GM12878 (cell line): ENCODE data around the gene PRSS8. TPM values are rescaled to one million over a fixed set of nuclear protein-coding genes. Genes with fewer than 3 reads are reported as not detected.

Experiments
- ATAC-seq: fragments of 200-7000 bp; cut with Tn5 transposase; 3 replicates; pipeline ENCODE4 v1.9.1; 2020; ENCODE audit warnings: mild to moderate bottlenecking, moderate library complexity
- BruUV-seq: library from RNA; stranded (reverse); fragments of 400-500 nt; replicated peaks from 2 replicates; lab custom pipeline; 2021; lab: Mats Ljungman, UMichigan
- CTCF ChIA-PET: fragments of 300-600 bp; sonication (Branson Sonifier 250); formaldehyde crosslinking; extraction: SDS; loops from one replicate; lab custom pipeline; 2021; ENCODE audit warnings: inconsistent platforms; lab: Yijun Ruan, JAX
- POLR2A ChIA-PET: fragments of 350-600 bp; formaldehyde crosslinking; extraction: SDS; loops from one replicate; lab custom pipeline; 2021; ENCODE audit warnings: inconsistent platforms; lab: Charles Lee
- RAD21 ChIA-PET: fragments of 300-600 bp; sonication (Branson Sonifier 250); formaldehyde crosslinking; loops from one replicate; lab custom pipeline; 2023; ENCODE audit warnings: antibody characterized with exemption; ENCODE audit not compliant: unreplicated experiment; lab: Charles Lee
- SMC1A ChIA-PET: fragments of 300-600 bp; sonication (Branson Sonifier 250); formaldehyde crosslinking; loops from one replicate; lab custom pipeline; 2023; ENCODE audit not compliant: unreplicated experiment, uncharacterized antibody; lab: Charles Lee
- DNase-seq: peaks from one replicate; pipeline ENCODE4 v3.0.0-alpha.2; 2011; ENCODE audit warnings: low read depth, low spot score
- FAIRE-seq: peaks from 3 replicates; lab custom pipeline; 2011; peaks lifted over from hg19 to GRCh38; lab: Jason Lieb, UNC
- H2AFZ ChIP-seq: 2 replicates; pipeline ENCODE4 v1.6.0; 2011; ENCODE audit warnings: low read depth, low read length, control low read depth; ENCODE audit not compliant: control insufficient read depth
- H3K27ac ChIP-seq: 2 replicates; pipeline ENCODE4 v1.5.1; 2011; ENCODE audit warnings: control low read depth; ENCODE audit not compliant: control insufficient read depth, insufficient read depth
- H3K27me3 ChIP-seq, 2 experiments: replicated peaks in 1 of 2; 2 replicates each; pipeline versions ENCODE4 v1.6.0 to v1.6.1; 2011; ENCODE audit warnings: low read length in 1 of 2; ENCODE audit not compliant: control insufficient read depth in 2 of 2, insufficient read depth in 2 of 2
- H3K36me3 ChIP-seq, 2 experiments: 2 replicates each; pipeline ENCODE4 v1.5.1; 2011; ENCODE audit warnings: low read length in 1 of 2; ENCODE audit not compliant: control insufficient read depth in 2 of 2, insufficient read depth in 2 of 2
- H3K4me1 ChIP-seq: 2 replicates; pipeline ENCODE4 v1.6.1; 2011; ENCODE audit warnings: mild to moderate bottlenecking, low read length, moderate library complexity, mixed read lengths; ENCODE audit not compliant: control insufficient read depth, insufficient read depth
- H3K4me2 ChIP-seq: 2 replicates; pipeline ENCODE4 v1.6.0; 2011; ENCODE audit warnings: control low read depth; ENCODE audit not compliant: control insufficient read depth, insufficient read depth
- H3K4me3 ChIP-seq: fragments of 200-600 bp; sonication (generic); 2 replicates; pipeline ENCODE4 v1.5.1; 2016
- H3K79me2 ChIP-seq: 2 replicates; pipeline ENCODE4 v1.6.0; 2011; ENCODE audit warnings: low read length; ENCODE audit not compliant: control insufficient read depth, insufficient read depth
- H3K9ac ChIP-seq: 2 replicates; pipeline ENCODE4 v1.8.0; 2011; ENCODE audit warnings: low read length, control low read depth, mixed read lengths; ENCODE audit not compliant: control insufficient read depth, insufficient read depth
- H3K9me3 ChIP-seq: replicated peaks from 3 replicates; pipeline ENCODE4 v1.5.1; 2011; ENCODE audit warnings: mild to moderate bottlenecking, low read length; ENCODE audit not compliant: control insufficient read depth, insufficient read depth
- H4K20me1 ChIP-seq: 2 replicates; pipeline ENCODE4 v1.6.0; 2011; ENCODE audit not compliant: control insufficient read depth, insufficient read depth
- BACH1 ChIP-seq: fragments of 450-650 bp; IDR thresholded peaks from 2 replicates; pipeline ENCODE4 v1.6.1; 2017; ENCODE audit warnings: mild to moderate bottlenecking, borderline replicate concordance
- HDAC2 ChIP-seq: fragments of 200-600 bp; sonication (generic); IDR thresholded peaks from 2 replicates; pipeline ENCODE4 v1.6.1; 2017
- LARP7 ChIP-seq: fragments of 450-650 bp; IDR thresholded peaks from 2 replicates; pipeline ENCODE4 v1.6.1; 2017; ENCODE audit warnings: mild to moderate bottlenecking
- NFYB ChIP-seq: IDR thresholded peaks from 2 replicates; pipeline ENCODE4 v1.6.1; 2011; ENCODE audit warnings: low read depth, mild to moderate bottlenecking, low read length, improper control_type of control experiment, moderate library complexity; ENCODE audit not compliant: insufficient read depth
- PML ChIP-seq: IDR thresholded peaks from 2 replicates; pipeline ENCODE4 v1.6.1; 2012; ENCODE audit warnings: low read length, inconsistent platforms
- TAF1 ChIP-seq: IDR thresholded peaks from 2 replicates; pipeline ENCODE4 v1.6.1; 2011; ENCODE audit warnings: mild to moderate bottlenecking, low read depth, low read length, borderline replicate concordance
- USF1 ChIP-seq: IDR thresholded peaks from 2 replicates; pipeline ENCODE4 v1.6.1; 2011; ENCODE audit warnings: borderline replicate concordance, low read depth, mild to moderate bottlenecking, moderate library complexity, mixed read lengths, low read length; ENCODE audit not compliant: insufficient read depth; ENCODE audit errors: extremely low read length
- YY1 ChIP-seq: IDR thresholded peaks from 2 replicates; pipeline ENCODE4 v1.6.1; 2011; ENCODE audit warnings: low read depth, mild to moderate bottlenecking, low read length
- ZNF622 ChIP-seq: fragments of 450-650 bp; IDR thresholded peaks from 2 replicates; pipeline ENCODE4 v1.6.1; 2017; ENCODE audit warnings: mild to moderate bottlenecking, inconsistent platforms
- WGBS: methylation state at CpG from one replicate; pipeline ENCODE4 v1.1.6; 2016; ENCODE audit warnings: low lambda C conversion rate; ENCODE audit not compliant: insufficient replicate concordance, insufficient coverage; ENCODE audit errors: missing lambda C conversion rate; 5-methylcytosine and 5-hydroxymethylcytosine counted together
- in situ Hi-C: fragments of 300-500 bp; cut with MboI; formaldehyde crosslinking; loops from 9 replicates; pipeline ENCODE4 v1.14.3; 2018; ENCODE audit warnings: mixed read lengths
- intact Hi-C: fragments of 100-400 bp; cut with micrococcal nuclease; formaldehyde crosslinking; loops from one replicate; pipeline ENCODE4 v1.14.2; 2022; ENCODE audit not compliant: unreplicated experiment
- polyA plus RNA-seq, 11 experiments: library from polyadenylated mRNA; depleted of rRNA in 4 of 11; unstranded in 6 of 11; stranded (reverse) in 5 of 11; fragments of >200 nt; fragmentation: Nextera tagmentation in 4 of 11; fragmentation: Illumina TruSeq in 1 of 11; extraction: Ambion mirVana in 4 of 11; extraction: Trizol in 1 of 11; gene quantifications; 1 replicate in 1 of 11; 2 replicates in 10 of 11; pipeline versions ENCODE4 v1.2.1 to v1.2.3, GENCODE V29; 2011 to 2016; ENCODE audit warnings: inconsistent platforms in 2 of 11, missing spikeins in 2 of 11, low read depth in 1 of 11
- total RNA-seq, 4 experiments: library from RNA; depleted of rRNA in 3 of 4; stranded (reverse); fragments of >200 nt in 3 of 4; fragmentation: Illumina TruSeq in 1 of 4; extraction: Trizol in 1 of 4; gene quantifications; 2 replicates each; pipeline versions ENCODE4 v1.2.1 to v1.2.3, GENCODE V29; 2013 to 2021

Gene PRSS8
- total and polyA plus RNA-seq, 10 of the 15 experiments (the other 5 are each of a cell fraction or from before 2014, with no cell fraction given), result 0.33 to 0.58 TPM; not detected in 8

GRCh38 chr16:31099860-31100638 is 35.5 kb downstream of the PRSS8 start:
- POLR2A ChIA-PET, result interaction anchor here (1.0 to 2.0 kb wide), 2 partner anchors 8 to 17 kb away, joined by 6 to 8 read pairs; partner anchors contain the start of gene KAT8
- ATAC-seq, result no peak
- Histone ChIP-seq H3K27ac (no peak overlapping the region), H3K27me3 (no peaks in the 10 kb centered on the region), H3K4me1 (peaks cover 8% of the 10 kb centered on the region), H3K4me2 (no peak overlapping the region), H3K9ac (no peak overlapping the region), H3K36me3 (no peaks in the 10 kb centered on the region), H4K20me1 (no peaks in the 10 kb centered on the region), H3K9me3 (no peaks in the 10 kb centered on the region), H3K79me2 (no peaks in the 10 kb centered on the region; the same call in 1 of the 2 replicates), H2AFZ (no peak overlapping the region), H3K4me3 (no peak overlapping the region)
- no peak for DNase-seq
- intact Hi-C loops (loop anchor here (10.0 kb wide), 1 partner anchor 145 kb away; the partner anchor contains the start of gene SETD1A), in situ Hi-C loops (loop anchor here (5.0 kb wide), 1 partner anchor 113 kb away; the partner anchor contains the start of gene HSD3B7)
- FAIRE-seq, result no peak
- no TSS peak for BruUV-seq
- SMC1A ChIA-PET, result no interaction called here
- RAD21 ChIA-PET, result interaction anchor here (0.6 to 1.2 kb wide), 3 partner anchors 42 to 367 kb away, joined by 3 to 5 read pairs (median 3); no protein-coding TSS in a partner anchor
- WGBS, result 41% methylated on average over 4 of the region's 4 CpGs
- TF ChIP-seq ZNF622, result no peak
- TF ChIP-seq NFYB, result no peak
- no peak for TF ChIP-seq BACH1
- TF ChIP-seq LARP7, result no peak
- no peak for TF ChIP-seq HDAC2
- TF ChIP-seq TAF1, result no peak
- TF ChIP-seq PML, result no peak
- 0 out of 2 replicates have a peak, but pooled peaks have one; percentile 19 for TF ChIP-seq YY1
- no peak for TF ChIP-seq USF1
- CTCF ChIA-PET, result interaction anchor here (0.5 to 3.0 kb wide), 6 partner anchors 42 to 257 kb away, joined by 3 to 14 read pairs (median 6); partner anchors contain the start of gene HSD3B7
